HK-2 (cell line): ENCODE data around the gene CMC1.

Experiments used
- DNase-seq: peaks from one replicate; pipeline ENCODE4 v3.0.0-alpha.2; 2018; ENCODE audit not compliant: unreplicated experiment

CMC1 gene

DNA sequence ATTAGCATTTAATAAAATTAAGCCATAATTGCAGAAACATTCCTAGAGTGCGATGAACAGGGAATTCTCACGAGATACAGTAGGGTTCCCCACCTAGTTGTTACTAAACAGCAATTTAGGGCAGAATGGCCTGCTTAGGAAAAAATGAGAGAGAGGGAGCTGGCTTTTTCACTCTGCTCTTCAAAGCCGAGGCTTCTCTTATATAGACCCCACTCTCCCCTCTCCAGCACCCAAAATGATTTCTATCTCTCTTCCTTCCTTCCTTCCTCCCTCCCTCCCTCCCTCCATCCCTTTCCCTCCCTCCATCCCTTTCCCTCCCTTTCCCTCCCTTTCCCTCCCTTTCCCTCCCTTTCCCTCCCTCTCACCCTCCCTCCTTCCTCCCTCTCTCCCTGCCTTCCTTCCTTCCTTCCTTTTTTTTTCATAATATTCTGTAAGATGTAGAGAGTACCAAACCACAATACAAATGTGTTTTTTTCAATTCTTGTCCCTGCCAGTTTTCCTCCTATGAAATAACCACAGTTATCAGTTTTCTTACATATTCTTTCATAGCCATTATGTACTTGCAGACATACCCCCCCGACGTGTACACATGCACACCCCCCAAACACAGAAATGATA is 59.0 kb downstream of the CMC1 start:
- DNase-seq = no peak

- no peak for DNase-seq
Measured at GRCh38 chr3:28301688-28302087, 60.3 kb downstream of the CMC1 start.

- DNase-seq = no peak
Measured at GRCh38 chr3:28308196-28308595, 66.8 kb downstream of the CMC1 start.

DNA sequence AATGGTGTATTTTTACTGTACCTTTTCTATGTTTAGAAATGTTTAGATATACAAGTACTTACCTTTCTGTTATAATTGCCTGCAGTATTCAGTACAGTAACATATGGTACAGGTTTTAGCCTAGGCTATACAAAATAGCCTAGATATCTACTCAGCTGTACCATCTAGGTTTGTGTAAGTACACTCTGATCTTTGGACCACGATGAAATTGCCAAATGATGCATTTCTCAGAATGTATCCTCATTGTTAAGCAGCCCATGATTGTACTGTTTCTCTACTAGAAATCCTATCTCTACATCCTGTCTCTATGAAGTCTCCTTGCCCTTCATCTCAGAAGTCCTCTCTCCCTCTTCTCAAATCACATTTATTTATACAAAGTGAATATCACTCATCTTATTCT is 74.3 kb downstream of the CMC1 start:
- no peak for DNase-seq

DNA sequence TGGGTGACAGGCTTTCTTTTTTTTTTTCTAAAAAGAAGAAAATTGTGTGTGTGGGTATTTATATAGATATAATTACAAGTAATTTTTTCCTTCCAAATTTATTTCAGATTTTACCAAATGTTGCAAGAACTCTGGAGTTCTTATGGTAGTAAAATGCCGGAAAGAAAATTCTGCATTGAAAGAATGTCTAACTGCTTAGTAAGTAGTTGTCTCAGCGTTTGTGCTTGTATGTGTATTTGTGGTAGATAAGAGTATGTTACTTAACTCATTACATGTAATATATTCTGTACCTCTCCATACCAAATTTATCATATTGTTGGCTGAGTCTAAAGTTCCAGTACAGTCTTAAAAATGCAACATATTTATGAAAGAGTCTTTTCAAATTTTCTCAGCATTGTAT is 74.8 kb downstream of the CMC1 start:
- DNase-seq = no peak

DNA sequence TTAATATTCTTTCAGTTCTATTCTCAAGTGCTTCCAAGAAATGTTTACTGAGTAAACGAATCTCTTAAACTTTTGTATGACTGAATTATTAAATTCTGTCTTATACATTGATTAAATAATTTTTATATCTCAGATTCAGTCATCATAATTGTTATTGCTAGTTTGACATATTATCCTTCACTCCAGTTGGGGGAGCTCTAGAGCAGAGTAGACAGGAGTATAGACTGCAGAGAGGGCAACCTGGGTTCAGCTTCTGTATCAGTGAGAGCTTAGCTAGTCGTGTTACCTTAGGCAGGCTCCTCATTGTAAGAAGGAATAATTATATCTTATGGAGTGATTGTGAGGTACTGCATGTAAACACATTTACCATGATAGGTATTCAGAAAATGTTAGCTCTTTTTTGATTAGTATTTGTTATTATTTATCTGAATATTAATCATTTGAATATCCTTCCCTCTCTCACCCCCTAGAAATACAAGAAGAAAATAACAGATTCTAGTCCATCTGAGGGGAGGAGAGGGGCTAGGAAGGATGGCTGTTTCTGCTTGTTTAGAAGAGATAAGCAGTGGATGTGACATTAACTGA is 76.1 kb downstream of the CMC1 start:
- no peak for DNase-seq

DNA sequence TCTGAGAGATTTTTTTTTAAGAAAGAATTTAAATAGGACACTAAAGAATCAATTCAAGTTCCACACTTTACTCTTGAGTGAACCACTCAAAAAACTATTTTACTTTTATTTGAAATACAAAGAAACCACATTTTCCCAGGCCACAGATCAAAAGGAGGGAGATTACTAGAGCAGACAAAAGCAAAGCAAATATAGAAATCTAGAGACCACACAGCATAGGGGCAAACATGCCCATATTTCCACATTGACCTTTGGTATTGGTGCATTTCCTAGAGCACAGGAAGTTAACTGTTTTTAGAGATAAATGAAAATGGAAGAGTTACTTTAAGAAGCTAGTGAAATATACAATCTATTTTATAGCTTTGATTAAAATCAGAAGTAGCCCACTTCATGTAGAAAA is 79.6 kb downstream of the CMC1 start:
- DNase-seq = no peak

DNA sequence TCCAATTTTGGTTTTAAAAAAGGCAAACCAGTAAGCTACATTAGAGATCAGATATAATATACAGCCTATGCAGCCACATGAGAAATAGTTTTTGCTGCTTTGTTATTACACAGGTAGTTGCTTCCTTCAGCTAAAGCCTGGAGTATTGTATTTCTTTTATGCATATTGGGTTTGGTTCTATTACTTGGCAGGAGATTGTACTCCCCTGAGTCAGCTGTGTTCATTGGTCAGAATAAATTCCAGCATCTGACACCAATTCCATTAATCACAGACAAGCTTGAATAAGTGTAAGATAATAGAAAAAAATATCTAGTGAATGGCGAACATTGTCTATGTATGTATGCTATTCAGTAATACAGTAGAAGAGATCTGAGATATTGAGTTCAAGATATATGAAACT is 81.0 kb downstream of the CMC1 start:
- no peak for DNase-seq

- DNase-seq = no peak
Measured at GRCh38 chr3:28326458-28326926, 85.1 kb downstream of the CMC1 start.

DNA sequence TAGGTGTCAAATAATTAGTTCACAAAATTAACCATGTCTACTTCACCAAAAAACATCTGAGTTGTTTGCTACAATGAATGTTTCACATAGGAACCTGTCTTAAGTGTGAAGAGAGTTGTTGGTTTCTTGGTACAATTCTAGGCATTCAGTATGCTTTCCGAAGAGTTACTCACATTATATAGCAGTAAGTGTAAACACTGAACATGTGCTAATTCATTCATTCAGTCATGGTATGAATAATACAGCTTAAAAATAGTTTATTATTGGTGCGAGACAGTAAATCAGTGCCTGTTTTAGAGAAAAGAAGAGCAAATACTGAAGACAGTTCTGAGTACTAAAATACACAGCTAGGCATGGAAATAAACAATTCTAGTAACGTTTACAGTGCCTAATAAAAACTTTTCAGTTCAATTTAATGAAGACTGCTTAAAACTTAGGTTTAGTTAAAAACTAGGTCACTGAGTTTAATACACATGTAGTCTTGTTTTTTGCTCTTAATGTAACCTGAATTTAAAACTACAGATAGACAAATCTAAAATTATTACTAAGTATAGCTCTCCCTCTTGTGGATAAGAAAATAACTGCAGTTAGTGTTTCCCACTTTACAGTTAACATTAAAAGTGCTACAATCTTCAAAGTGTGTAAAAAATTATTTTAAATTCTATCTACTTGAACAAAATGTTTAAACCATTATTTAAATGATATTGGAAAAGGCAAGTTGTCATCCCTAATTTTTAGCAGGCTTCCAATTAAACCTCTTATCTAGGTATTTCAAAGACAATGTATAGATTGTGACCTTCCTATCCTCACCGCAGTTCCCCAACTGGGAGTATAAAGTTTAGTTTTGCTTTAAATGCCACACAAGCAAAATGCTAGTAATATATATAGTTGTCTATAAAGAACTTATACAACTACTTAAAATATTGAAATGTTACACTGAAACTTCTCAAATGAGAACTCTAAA is 87.1 kb downstream of the CMC1 start:
- no peak for DNase-seq

DNA sequence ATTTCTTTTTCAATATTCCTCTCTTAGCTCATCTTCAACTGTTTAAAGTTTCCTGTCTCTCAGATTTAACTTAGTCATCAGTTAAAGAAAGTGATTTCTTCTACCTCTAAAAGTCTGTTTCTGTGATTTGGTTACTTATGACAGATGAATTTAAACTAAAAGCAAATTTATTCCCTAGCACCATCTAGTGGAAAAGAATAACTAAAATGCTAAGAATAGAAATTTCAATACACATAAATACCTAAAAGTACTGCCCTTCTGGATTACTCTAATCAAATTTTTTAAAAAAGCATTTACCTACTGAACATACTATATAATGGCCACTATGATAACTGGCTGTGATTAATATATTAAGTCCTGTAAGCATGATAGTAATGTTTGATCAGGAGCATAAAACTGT is 93.1 kb downstream of the CMC1 start:
- no peak for DNase-seq

DNA sequence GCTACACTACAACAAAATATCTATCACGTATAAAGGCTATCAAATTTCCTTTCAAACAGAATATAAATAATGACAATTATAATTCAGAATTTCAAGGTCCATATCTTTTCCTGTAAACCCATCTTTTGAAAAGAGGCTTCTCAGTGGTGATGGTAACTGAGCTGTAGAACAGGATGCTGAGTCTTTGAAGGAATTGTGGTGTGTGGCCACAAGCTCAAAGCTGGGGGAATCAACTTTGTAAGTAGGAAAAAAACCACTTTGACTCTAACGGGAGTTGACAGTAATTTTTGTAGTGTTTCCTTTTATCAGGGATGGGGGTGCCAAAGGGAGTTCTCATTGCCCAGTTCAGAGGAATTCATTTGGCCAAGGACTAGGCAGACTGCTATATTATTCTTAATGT is 93.8 kb downstream of the CMC1 start:
- no peak for DNase-seq

- no peak for DNase-seq
Measured at GRCh38 chr3:28337230-28337629, 95.8 kb downstream of the CMC1 start.

DNA sequence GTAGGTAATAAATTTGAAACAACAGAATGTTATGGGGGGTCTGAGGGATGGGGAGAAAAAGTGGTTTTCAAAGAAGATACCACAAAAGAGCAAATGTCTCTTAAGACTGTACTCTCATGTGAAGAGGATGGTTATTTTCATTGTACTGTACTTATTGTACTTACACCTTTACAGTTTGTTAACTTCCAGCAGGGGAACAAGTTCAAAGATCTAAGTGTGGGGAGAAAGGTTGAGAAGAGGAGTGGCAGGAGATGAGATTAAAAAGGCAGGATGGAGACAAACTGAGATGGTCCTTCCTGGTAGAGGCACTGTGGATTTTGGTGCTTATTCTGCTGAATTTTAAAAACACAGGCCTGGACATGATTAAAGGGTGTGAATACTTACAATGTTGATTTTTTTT is 101.7 kb downstream of the CMC1 start:
- DNase-seq = no peak

DNA sequence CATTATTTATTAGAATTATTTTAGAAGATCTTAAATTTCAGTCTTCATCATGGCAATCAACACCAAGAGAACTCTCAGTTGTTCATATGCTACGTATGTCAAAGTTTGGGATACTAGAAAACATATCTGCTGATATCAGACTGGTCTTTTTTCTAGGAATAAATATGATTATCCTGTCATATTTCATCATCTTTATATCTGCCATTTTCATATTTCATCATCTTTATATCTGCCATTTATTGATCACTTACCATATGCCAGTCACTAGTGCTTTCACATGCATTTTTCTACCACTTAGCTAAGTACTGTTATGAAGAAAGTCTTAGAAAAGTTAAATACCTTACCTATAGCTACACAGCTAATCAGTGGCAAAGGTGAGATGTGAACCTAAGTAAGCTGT is 104.3 kb downstream of the CMC1 start:
- no peak for DNase-seq

GRCh38 chr3:28347374-28348264 is 106.2 kb downstream of the CMC1 start:
- no peak for DNase-seq

DNA sequence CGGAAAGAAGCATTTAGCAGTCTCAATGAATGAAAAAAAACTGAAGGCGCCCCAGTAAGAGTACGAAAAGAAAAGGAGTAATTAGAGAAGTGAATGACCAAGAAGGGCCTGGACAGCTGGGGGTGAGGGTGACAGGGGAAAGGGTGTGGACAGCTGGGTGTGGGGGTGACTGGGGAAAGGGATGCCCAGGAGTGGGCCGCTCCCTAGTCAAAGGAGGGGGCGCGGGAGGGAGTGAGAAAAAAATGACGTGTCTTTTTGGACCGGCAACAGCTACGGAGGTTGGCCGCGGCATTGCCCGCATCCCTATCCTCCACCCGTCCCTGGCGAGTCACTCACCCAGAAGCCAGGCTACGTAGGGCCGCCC is 106.8 kb downstream of the CMC1 start:
- no peak for DNase-seq

DNA sequence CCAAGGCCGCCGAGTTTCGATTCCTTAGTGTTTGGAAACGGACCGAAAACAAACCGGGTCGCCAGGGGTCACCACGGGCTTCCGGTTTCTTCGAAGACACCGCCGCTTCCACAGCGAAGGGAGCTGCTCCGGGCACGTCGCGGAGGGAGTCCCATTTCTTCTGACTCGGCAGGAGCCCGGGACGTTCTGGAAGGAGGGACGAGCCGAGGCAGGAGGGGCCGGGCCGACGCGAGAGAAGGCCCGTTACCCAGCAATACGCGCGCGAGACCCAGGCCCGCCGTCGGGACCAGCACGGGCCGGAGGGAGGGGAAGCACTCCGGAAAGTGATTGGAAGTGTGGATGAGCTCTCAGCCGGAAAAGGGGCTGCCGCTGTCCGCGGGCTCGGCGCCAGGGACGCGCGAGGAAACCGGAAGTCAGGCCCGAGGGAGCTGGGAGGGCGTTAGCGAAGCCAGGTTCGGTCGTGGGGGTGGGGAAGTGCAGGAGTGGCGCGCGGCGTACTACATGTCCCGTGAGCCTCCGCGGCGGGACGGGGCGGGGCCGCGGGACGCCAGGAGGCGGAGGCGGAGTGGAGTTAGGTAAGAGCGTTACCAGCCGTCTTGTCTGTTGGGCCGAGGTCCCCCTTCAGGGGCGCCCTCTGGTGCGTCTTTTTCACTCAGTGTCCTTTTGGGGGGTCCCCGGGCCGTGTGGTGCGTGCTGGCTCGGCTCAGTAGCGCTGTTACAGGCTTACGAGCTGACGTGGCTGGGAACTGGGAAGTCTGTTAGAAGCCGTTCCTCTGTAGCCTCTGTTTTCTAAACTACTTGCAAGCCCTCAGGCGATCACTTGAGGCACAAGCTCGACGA is 107.4 kb downstream of the CMC1 start, which contains the start of the genes AZI2 and ZCWPW2:
Gene AZI2, minus strand, starts transcription at position 196 of the 840 bp plus-strand sequence. CDS start 8,207 bp downstream, outside the sequence.
Gene ZCWPW2, plus strand, starts transcription at position 93 of the 840 bp plus-strand sequence. CDS start 64,348 bp downstream, outside the sequence.
- DNase-seq = peak; percentile 93

GRCh38 chr3:28349469-28350000 is 108.1 kb downstream of the CMC1 start:
- DNase-seq = no peak
